Adipocyte (in vitro differentiated cells): ENCODE results near the gene ZNF783.
"Not testable (repeated sequence)": the region's sequence is repeated elsewhere in the genome, so short reads cannot be mapped to it uniquely, and the experiment has no call there.

ENCODE experiments used
- DNase-seq: peaks from one replicate; pipeline ENCODE4 v3.0.0-alpha.2; 2015; ENCODE audit warnings: low read depth
- H3K27me3 ChIP-seq: replicated peaks from 2 replicates; pipeline ENCODE4 v1.7.0; 2013; ENCODE audit warnings: mild to moderate bottlenecking, low read length, moderate library complexity; ENCODE audit not compliant: control insufficient read depth, insufficient read depth
- H3K36me3 ChIP-seq: 2 replicates; pipeline ENCODE4 v1.7.0; 2013; ENCODE audit warnings: low read length, mild to moderate bottlenecking, moderate library complexity; ENCODE audit not compliant: control insufficient read depth, insufficient read depth, severe bottlenecking
- H3K4me1 ChIP-seq: 2 replicates; pipeline ENCODE4 v1.7.0; 2013; ENCODE audit warnings: mild to moderate bottlenecking, low read length, moderate library complexity; ENCODE audit not compliant: control insufficient read depth, insufficient read depth
- H3K4me3 ChIP-seq: 2 replicates; pipeline ENCODE4 v1.7.0; 2013; ENCODE audit warnings: mild to moderate bottlenecking, low read length, moderate library complexity
- H3K9ac ChIP-seq: 2 replicates; pipeline ENCODE4 v1.7.0; 2013; ENCODE audit warnings: mild to moderate bottlenecking, low read length, moderate library complexity
- H3K9me3 ChIP-seq: 2 replicates; pipeline ENCODE4 v1.7.0; 2013; ENCODE audit warnings: mild to moderate bottlenecking, low read length, moderate library complexity; ENCODE audit not compliant: control insufficient read depth

Gene ZNF783

DNA sequence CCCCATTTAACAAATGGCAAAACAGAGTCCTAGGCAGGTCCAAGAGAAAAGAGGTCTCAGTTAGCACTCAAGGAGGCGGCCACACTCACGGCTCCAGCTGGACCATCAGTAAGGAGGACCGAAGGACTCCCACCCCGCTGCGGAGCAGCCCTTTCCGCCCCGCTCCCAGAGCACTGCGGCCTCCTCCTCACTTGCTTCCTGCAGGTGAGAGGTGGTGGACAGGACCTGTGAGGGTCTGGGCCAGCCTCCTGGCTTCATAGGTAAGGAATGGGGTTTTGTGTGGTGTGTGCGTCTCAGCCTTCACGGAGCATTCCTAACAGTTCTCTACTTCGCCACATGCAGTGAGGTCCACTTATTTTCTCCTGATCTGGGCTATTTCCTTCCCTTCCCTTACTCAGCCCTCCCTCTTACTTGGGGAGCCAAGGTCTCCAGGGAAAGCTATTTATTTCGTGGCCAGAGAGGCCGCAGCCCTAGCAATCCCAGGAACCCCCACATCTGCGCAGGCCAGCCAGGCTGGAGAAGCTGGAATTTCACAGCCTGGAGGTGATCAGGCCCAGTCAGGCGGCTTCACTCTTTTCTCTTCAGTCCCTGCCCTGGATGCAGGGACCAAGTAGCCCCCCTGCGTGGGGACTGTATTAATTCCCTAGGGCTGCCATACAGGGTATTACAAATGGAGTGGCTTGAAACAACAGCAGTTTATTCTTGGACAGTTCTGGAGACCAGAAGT, 45.9 kb downstream of the ZNF783 start:
- H3K9ac ChIP-seq: no peak overlapping the region
- H3K4me1 ChIP-seq: no peaks in the 10 kb centered on the region
- DNase-seq: no peak
- no peaks in the 10 kb centered on the region for H3K27me3 ChIP-seq
- H3K36me3 ChIP-seq: no peaks in the 10 kb centered on the region
- no peak overlapping the region for H3K4me3 ChIP-seq
- no peaks in the 10 kb centered on the region for H3K9me3 ChIP-seq

DNA sequence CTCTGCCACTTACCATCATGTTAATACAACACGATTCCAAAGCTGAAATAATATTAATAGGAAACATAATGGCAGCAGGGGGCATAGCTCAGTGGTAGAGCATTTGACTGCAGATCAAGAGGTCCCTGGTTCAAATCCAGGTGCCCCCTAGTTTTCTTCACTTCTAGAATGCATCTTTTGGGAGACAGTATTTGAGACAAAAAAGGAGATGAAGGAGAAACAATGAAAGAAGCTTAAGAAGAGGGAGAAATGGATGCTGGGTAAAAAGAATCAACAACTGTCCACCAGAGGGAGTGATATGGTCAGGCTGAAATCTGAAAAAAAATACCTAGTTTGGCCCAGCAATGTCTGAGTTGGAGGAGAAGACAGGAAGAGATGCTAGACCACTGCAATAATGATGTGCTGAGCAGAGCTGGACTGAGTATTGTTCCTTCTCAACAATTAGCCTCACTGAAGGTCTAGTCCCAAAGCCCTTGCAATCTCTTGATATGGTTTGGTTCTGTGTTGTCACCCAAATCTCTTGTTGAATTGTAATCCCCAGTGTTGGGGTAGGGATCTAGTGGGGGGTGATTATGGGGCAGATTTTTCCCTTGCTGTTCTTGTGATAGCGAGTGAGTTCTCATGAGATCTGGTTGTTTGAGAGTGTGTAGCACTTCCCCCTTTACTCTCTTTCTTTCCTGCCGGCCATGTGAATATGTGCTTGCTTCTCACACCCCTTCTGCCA, 48.3 kb downstream of the ZNF783 start:
- peak; percentile 81 for DNase-seq
- Histone ChIP-seq H3K9me3 (no peaks in the 10 kb centered on the region), H3K36me3 (no peaks in the 10 kb centered on the region), H3K9ac (no peak overlapping the region), H3K4me1 (no peaks in the 10 kb centered on the region), H3K4me3 (no peak overlapping the region), H3K27me3 (no peaks in the 10 kb centered on the region)

GRCh38 chr7:149310990-149311573, 49.1 kb downstream of the ZNF783 start:
- Histone ChIP-seq H3K4me1 (no peaks in the 10 kb centered on the region), H3K9me3 (no peaks in the 10 kb centered on the region), H3K9ac (no peak overlapping the region), H3K4me3 (no peak overlapping the region), H3K27me3 (no peaks in the 10 kb centered on the region), H3K36me3 (no peaks in the 10 kb centered on the region)
- DNase-seq: no peak

DNA sequence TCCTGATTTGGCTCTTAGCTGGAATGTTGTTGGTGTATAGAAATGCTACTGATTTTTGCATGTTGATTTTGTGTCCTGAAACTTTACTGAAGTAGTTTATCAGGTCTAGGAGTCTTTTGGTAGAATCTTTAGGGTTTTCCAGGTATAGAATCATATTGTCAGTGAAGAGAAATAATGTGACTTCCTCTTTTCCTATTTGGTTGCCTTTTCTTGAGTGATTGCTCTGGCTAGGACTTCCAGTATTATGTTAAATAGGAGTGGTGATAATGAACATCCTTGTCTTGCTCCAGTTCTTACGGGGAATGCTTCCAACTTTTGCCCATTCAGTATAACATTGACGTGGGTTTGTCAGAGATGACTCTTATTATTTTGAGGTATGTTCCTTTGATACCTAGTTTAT, 52.0 kb downstream of the ZNF783 start:
- no peak for DNase-seq
- H3K27me3 ChIP-seq: peaks cover 15% of the 10 kb centered on the region
- no peaks in the 10 kb centered on the region for H3K9me3 ChIP-seq

DNA sequence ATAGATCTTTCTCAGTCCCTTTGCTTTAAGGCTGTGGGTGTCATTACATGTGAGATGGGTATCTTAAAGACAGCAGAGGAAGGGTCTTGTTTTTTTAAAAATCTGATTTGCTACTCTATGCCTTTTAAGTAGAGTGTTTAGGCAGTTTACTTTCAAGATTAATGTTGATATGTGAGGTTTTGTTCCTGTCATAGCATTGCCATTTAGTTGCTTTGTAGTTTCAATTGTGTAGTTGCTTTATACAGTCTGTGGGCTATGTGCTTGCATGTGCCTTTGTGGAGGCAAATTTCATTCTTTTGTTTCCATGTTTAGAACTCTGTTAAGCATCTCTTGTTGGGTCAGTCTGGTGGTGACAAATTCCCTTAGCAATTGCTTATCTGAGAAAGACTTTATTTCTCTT, 54.6 kb downstream of the ZNF783 start:
- DNase-seq: no peak
- Histone ChIP-seq H3K36me3 (no peaks in the 10 kb centered on the region), H3K4me1 (no peaks in the 10 kb centered on the region), H3K27me3 (peaks cover 19% of the 10 kb centered on the region), H3K9me3 (no peaks in the 10 kb centered on the region), H3K4me3 (no peak overlapping the region), H3K9ac (no peak overlapping the region)

More for the DNA sequence above, 52.0 kb downstream of the ZNF783 start:
- H3K9ac ChIP-seq: no peak overlapping the region
- H3K4me3 ChIP-seq: no peak overlapping the region
- no peaks in the 10 kb centered on the region for H3K36me3 ChIP-seq
- H3K4me1 ChIP-seq: no peaks in the 10 kb centered on the region

GRCh38 chr7:149317496-149317895, 55.5 kb downstream of the ZNF783 start:
- DNase-seq: no peak
- Histone ChIP-seq H3K4me3 (no peak overlapping the region), H3K9ac (no peak overlapping the region), H3K27me3 (peaks cover 19% of the 10 kb centered on the region), H3K9me3 (no peaks in the 10 kb centered on the region), H3K36me3 (no peaks in the 10 kb centered on the region), H3K4me1 (no peaks in the 10 kb centered on the region)

GRCh38 chr7:149317986-149318672, 56.1 kb downstream of the ZNF783 start:
- H3K9me3 ChIP-seq: no peaks in the 10 kb centered on the region
- H3K9ac ChIP-seq: no peak overlapping the region
- H3K36me3 ChIP-seq: no peaks in the 10 kb centered on the region
- H3K4me1 ChIP-seq: no peaks in the 10 kb centered on the region
- no peak overlapping the region for H3K4me3 ChIP-seq
- no peak for DNase-seq
- H3K27me3 ChIP-seq: peaks cover 19% of the 10 kb centered on the region

GRCh38 chr7:149319376-149319775, 57.4 kb downstream of the ZNF783 start:
- DNase-seq: no peak
- H3K4me1 ChIP-seq: no peaks in the 10 kb centered on the region
- H3K36me3 ChIP-seq: no peaks in the 10 kb centered on the region

DNA sequence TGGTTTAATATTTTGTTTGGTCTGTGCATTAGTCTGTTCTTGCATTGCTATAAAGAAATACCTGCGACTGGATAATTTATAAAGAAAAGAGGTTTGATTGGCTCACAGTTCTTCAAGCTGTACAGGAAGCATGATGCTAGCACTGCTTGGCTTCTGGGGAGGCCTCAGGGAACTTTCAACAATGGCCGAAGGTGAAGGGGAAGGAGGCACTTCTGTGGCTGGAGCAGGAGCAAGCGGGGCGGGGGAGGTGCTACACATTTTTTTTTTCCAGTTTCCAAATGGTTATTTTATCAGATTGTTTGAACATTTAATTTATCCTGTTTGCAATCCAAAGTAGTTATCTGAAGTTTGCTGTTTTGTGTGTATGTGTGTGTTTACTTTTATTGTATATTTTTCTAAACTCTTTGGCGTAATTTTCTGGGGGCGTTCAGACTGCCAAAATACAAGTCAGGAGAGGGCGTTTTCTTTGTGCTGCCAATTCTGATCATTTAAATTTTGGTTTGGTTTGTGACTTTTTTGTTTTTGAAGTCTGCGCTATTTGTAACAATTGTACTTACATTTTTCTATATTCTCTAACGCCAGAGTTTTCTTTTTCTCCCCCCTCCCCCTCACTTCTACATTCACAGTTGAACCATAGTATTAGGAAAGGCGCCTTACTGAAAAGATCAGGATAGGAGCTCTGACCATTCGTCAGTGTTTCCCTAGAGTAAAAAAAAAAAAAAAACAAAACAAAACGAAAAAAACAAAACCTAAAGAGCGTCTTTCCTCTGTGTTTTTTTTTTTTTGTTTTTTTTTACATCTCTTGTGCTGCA, 58.5 kb downstream of the ZNF783 start:
- DNase-seq: no peak
- Histone ChIP-seq H3K9ac (no peak overlapping the region), H3K9me3 (no peaks in the 10 kb centered on the region), H3K4me3 (peak overlapping the region; percentile 72), H3K36me3 (no peaks in the 10 kb centered on the region), H3K4me1 (no peaks in the 10 kb centered on the region), H3K27me3 (peaks cover 19% of the 10 kb centered on the region)

More at GRCh38 chr7:149319376-149319775, 57.4 kb downstream of the ZNF783 start:
- Histone ChIP-seq H3K27me3 (peaks cover 19% of the 10 kb centered on the region), H3K4me3 (no peak overlapping the region), H3K9me3 (no peaks in the 10 kb centered on the region), H3K9ac (no peak overlapping the region)

GRCh38 chr7:149321125-149321905, 59.3 kb downstream of the ZNF783 start:
- H3K9ac ChIP-seq: peak overlapping the region; percentile 1
- H3K36me3 ChIP-seq, H3K4me1 ChIP-seq, H3K9me3 ChIP-seq, DNase-seq: not testable (repeated sequence)
- H3K4me3 ChIP-seq: peak overlapping the region; percentile 72
- H3K27me3 ChIP-seq: peaks cover 19% of the 10 kb centered on the region
